Adrenal gland (tissue), 5 donors: ENCODE measurements around the gene STAB2.

Experiments used
- POLR2A ChIP-seq, 2 donors: fragments of 450-650 bp; IDR thresholded peaks; one replicate each; pipeline ENCODE4 v1.6.1; 2017; ENCODE audit warnings: antibody characterized with exemption in 2 of 2, mild to moderate bottlenecking in 2 of 2, moderate library complexity in 1 of 2
- TF ChIP-seq, protein P1 (sequence below), 6 experiments: fragments of 450-650 bp in 4 of 6; fragments of 200-600 bp in 2 of 6; sonication (generic) in 1 of 6; IDR thresholded peaks; 1 replicate in 5 of 6; 2 replicates in 1 of 6; pipeline versions ENCODE4 v1.5.1 to v1.8.0; 2016 to 2021; ENCODE audit warnings: antibody characterized with exemption in 6 of 6, mild to moderate bottlenecking in 2 of 6, moderate library complexity in 1 of 6
- donor health status: DM: no; HTN: no; CAD: no.

DNA sequence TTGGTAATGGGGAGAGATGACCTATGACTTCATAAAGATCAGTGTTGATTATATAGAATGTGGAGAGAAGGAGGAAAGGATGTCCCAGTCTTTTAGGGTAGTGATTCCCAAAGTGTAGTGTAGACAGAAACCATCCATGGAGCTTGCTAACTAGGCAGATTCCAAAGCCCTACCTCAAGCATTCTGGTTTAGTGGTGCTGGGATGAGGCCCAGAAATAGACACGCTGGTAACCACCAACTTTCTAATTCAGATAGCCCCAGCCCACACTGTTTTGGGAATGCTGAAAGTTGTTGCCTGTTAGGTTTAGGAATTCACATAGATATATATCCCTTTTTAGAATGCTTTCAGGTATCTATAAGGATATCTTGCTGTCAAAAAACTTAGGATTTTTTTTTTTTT is 69.2 kb downstream of the STAB2 start:
- TF ChIP-seq, protein P1, sequence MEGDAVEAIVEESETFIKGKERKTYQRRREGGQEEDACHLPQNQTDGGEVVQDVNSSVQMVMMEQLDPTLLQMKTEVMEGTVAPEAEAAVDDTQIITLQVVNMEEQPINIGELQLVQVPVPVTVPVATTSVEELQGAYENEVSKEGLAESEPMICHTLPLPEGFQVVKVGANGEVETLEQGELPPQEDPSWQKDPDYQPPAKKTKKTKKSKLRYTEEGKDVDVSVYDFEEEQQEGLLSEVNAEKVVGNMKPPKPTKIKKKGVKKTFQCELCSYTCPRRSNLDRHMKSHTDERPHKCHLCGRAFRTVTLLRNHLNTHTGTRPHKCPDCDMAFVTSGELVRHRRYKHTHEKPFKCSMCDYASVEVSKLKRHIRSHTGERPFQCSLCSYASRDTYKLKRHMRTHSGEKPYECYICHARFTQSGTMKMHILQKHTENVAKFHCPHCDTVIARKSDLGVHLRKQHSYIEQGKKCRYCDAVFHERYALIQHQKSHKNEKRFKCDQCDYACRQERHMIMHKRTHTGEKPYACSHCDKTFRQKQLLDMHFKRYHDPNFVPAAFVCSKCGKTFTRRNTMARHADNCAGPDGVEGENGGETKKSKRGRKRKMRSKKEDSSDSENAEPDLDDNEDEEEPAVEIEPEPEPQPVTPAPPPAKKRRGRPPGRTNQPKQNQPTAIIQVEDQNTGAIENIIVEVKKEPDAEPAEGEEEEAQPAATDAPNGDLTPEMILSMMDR (IDR thresholded peaks at IDR 0.05), result no peak
- no peak for TF ChIP-seq POLR2A (IDR thresholded peaks at IDR 0.05)
